HEK293 (cell line): ENCODE measurements around the gene COL1A2.

ENCODE experiments used
- CTCF ChIP-seq: fragments of 450-650 bp; formaldehyde crosslinking; IDR thresholded peaks from 2 replicates; pipeline ENCODE4 v1.5.1; 2016; ENCODE audit warnings: missing biosample characterization, missing genetic modification characterization
- MEIS1 ChIP-seq: sonication (generic); formaldehyde crosslinking; IDR thresholded peaks from 2 replicates; pipeline ENCODE4 v1.8.1; 2022; ENCODE audit warnings: missing genetic modification reagents, mild to moderate bottlenecking, borderline replicate concordance
- YY1 ChIP-seq: fragments of 450-650 bp; formaldehyde crosslinking; IDR thresholded peaks from 2 replicates; pipeline ENCODE4 v1.5.1; 2018; ENCODE audit warnings: missing biosample characterization, missing genetic modification characterization
- ZBTB21 ChIP-seq: fragments of 450-650 bp; formaldehyde crosslinking; IDR thresholded peaks from 2 replicates; pipeline ENCODE4 v1.5.1; 2017; ENCODE audit warnings: missing biosample characterization, missing genetic modification characterization
- ZBTB26 ChIP-seq: fragments of 450-650 bp; formaldehyde crosslinking; optimal IDR thresholded peaks from 2 replicates; pipeline ENCODE3; 2016; ENCODE audit warnings: missing biosample characterization, mild to moderate bottlenecking, missing genetic modification characterization
- ZBTB48 ChIP-seq: fragments of 450-650 bp; formaldehyde crosslinking; IDR thresholded peaks from 2 replicates; pipeline ENCODE4 v1.5.1; 2016; ENCODE audit warnings: missing biosample characterization, missing genetic modification characterization
- ZNF157 ChIP-seq: fragments of 450-650 bp; formaldehyde crosslinking; IDR thresholded peaks from 2 replicates; pipeline ENCODE4 v1.5.1; 2016; ENCODE audit warnings: missing biosample characterization, missing genetic modification characterization
- ZNF19 ChIP-seq: fragments of 450-650 bp; formaldehyde crosslinking; IDR thresholded peaks from 2 replicates; pipeline ENCODE4; 2016; ENCODE audit warnings: missing biosample characterization, missing genetic modification characterization, low read depth
- ZNF354C ChIP-seq: fragments of 450-650 bp; formaldehyde crosslinking; IDR thresholded peaks from 2 replicates; pipeline ENCODE4 v1.5.1; 2016; ENCODE audit warnings: missing biosample characterization, missing genetic modification characterization, low read depth, borderline replicate concordance
- ZNF416 ChIP-seq: fragments of 450-650 bp; formaldehyde crosslinking; IDR thresholded peaks from 2 replicates; pipeline ENCODE4 v1.5.1; 2016; ENCODE audit warnings: missing biosample characterization, missing genetic modification characterization
- ZNF423 ChIP-seq: fragments of 450-650 bp; formaldehyde crosslinking; IDR thresholded peaks from 2 replicates; pipeline ENCODE4 v1.5.1; 2016; ENCODE audit warnings: missing biosample characterization, missing genetic modification characterization
- ZNF624 ChIP-seq: fragments of 450-650 bp; formaldehyde crosslinking; IDR thresholded peaks from 2 replicates; pipeline ENCODE4 v1.5.1; 2017; ENCODE audit warnings: missing biosample characterization, missing genetic modification characterization
- ZNF664 ChIP-seq: fragments of 450-650 bp; formaldehyde crosslinking; IDR thresholded peaks from 2 replicates; pipeline ENCODE4 v1.5.1; 2016; ENCODE audit warnings: missing biosample characterization, missing genetic modification characterization

- TF ChIP-seq ZNF624 (tag by site-specific recombination) = no peak
- TF ChIP-seq ZNF664 (tag by site-specific recombination) = no peak
- no peak for TF ChIP-seq YY1
- TF ChIP-seq MEIS1 (CRISPR knock-in tag) = no peak
- no peak for TF ChIP-seq ZBTB26
- TF ChIP-seq ZNF354C (tag by site-specific recombination) = no peak
- no peak for TF ChIP-seq ZNF423 (tag by site-specific recombination)
- no peak for TF ChIP-seq ZBTB48 (tag by site-specific recombination)
- no peak for TF ChIP-seq CTCF
- no peak for TF ChIP-seq ZNF157 (tag by site-specific recombination)
- TF ChIP-seq ZBTB21 (tag by site-specific recombination) = no peak
- TF ChIP-seq ZNF19 = no peak
- TF ChIP-seq ZNF416 (tag by site-specific recombination) = no peak
Measured at GRCh38 chr7:94420328-94420727, 25.6 kb downstream of the COL1A2 start.
